OCI-LY1 (cell line): ENCODE results near the gene IL21R.

Experiments
- EZH2 ChIP-seq: fragments of 200-600 bp; sonication (generic), shearing (Covaris generic); IDR thresholded peaks from 2 replicates; pipeline ENCODE4 v1.8.0; 2017; ENCODE audit warnings: borderline replicate concordance, mixed run types, mild to moderate bottlenecking, antibody characterized with exemption, low read length, moderate library complexity, mixed read lengths
- TF ChIP-seq, protein P1 (sequence below): fragments of 200-600 bp; sonication (generic), shearing (Covaris generic); IDR thresholded peaks from 2 replicates; pipeline ENCODE4 v1.5.1; 2017; ENCODE audit warnings: mild to moderate bottlenecking, antibody characterized with exemption, low read length, moderate library complexity, mixed read lengths

DNA sequence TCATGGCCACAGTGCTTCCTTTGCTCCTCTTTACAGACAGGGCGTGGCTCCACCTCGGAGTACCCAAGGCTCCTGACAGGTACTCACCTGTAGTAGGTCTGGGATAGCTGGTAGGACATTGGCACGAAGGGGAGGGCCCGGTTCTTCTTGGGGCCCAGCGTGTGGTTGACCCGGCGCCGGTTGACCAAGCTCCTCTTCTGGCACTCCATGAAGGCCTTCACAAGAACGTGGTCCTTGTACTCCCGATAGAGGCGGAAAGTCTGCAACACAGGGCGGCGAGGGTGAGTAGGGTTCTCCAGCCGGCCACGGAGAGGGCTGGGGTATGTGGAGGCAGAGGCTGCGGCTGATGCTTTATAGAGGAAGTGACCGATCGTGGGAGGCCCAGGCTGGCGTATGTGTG lies 69.7 kb downstream of the IL21R start:
- TF ChIP-seq EZH2, result no peak
- TF ChIP-seq, protein P1, sequence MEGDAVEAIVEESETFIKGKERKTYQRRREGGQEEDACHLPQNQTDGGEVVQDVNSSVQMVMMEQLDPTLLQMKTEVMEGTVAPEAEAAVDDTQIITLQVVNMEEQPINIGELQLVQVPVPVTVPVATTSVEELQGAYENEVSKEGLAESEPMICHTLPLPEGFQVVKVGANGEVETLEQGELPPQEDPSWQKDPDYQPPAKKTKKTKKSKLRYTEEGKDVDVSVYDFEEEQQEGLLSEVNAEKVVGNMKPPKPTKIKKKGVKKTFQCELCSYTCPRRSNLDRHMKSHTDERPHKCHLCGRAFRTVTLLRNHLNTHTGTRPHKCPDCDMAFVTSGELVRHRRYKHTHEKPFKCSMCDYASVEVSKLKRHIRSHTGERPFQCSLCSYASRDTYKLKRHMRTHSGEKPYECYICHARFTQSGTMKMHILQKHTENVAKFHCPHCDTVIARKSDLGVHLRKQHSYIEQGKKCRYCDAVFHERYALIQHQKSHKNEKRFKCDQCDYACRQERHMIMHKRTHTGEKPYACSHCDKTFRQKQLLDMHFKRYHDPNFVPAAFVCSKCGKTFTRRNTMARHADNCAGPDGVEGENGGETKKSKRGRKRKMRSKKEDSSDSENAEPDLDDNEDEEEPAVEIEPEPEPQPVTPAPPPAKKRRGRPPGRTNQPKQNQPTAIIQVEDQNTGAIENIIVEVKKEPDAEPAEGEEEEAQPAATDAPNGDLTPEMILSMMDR, result no peak
